Keratinocyte (primary cell): ENCODE results near the gene ZNF423. TPM values are rescaled to one million over a fixed set of nuclear protein-coding genes. Genes with fewer than 3 reads are reported as not detected.

Source experiments
- DNase-seq: peaks from one replicate; pipeline ENCODE4 v3.0.0-alpha.2; 2011; ENCODE audit warnings: low read depth, missing footprints, low spot score
- FAIRE-seq: peaks from 2 replicates; lab custom pipeline; 2011; peaks lifted over from hg19 to GRCh38; lab: Jason Lieb, UNC
- H2AFZ ChIP-seq: 2 replicates; pipeline ENCODE4 v1.6.0; 2012; ENCODE audit warnings: low read length, control low read depth, inconsistent platforms; ENCODE audit not compliant: control insufficient read depth
- H3K27ac ChIP-seq: 2 replicates; pipeline ENCODE4 v1.5.1; 2011; ENCODE audit warnings: low read length; ENCODE audit not compliant: control insufficient read depth, insufficient read depth
- H3K27me3 ChIP-seq: 3 replicates; pipeline ENCODE4 v1.6.0; 2011; ENCODE audit warnings: low read length; ENCODE audit not compliant: control insufficient read depth, insufficient read depth; ENCODE audit errors: extremely low read depth
- H3K36me3 ChIP-seq, 2 experiments: 2 replicates in 1 of 2; 3 replicates in 1 of 2; pipeline ENCODE4 v1.5.1; 2011; ENCODE audit warnings: low read length in 2 of 2, mild to moderate bottlenecking in 1 of 2; ENCODE audit not compliant: control insufficient read depth in 2 of 2, insufficient read depth in 2 of 2; ENCODE audit errors: extremely low read depth in 1 of 2
- H3K4me1 ChIP-seq: 3 replicates; pipeline ENCODE4 v1.5.1; 2011; ENCODE audit warnings: low read length; ENCODE audit not compliant: control insufficient read depth, insufficient read depth; ENCODE audit errors: extremely low read depth
- H3K4me2 ChIP-seq: 3 replicates; pipeline ENCODE4 v1.6.0; 2011; ENCODE audit warnings: low read depth, low read length; ENCODE audit not compliant: control insufficient read depth, insufficient read depth; ENCODE audit errors: extremely low read depth
- H3K4me3 ChIP-seq, 3 experiments: fragments of 200-600 bp in 1 of 3; sonication (generic) in 1 of 3; 2 replicates in 2 of 3; 3 replicates in 1 of 3; pipeline ENCODE4 v1.5.1; 2011 to 2016; ENCODE audit warnings: low read length in 3 of 3, mild to moderate bottlenecking in 3 of 3, control low read depth in 2 of 3, inconsistent platforms in 1 of 3, low read depth in 1 of 3, mixed read lengths in 1 of 3, mixed run types in 1 of 3, moderate library complexity in 1 of 3; ENCODE audit not compliant: control insufficient read depth in 2 of 3, insufficient read depth in 2 of 3; ENCODE audit errors: extremely low read depth in 1 of 3
- H3K79me2 ChIP-seq: 2 replicates; pipeline ENCODE4 v1.6.0; 2012; ENCODE audit warnings: low read length; ENCODE audit not compliant: control insufficient read depth, insufficient read depth
- H3K9ac ChIP-seq: 3 replicates; pipeline ENCODE4 v1.6.0; 2011; ENCODE audit warnings: low read length; ENCODE audit not compliant: control insufficient read depth, insufficient read depth; ENCODE audit errors: extremely low read depth
- H3K9me1 ChIP-seq: 3 replicates; pipeline ENCODE4 v1.6.0; 2011; ENCODE audit warnings: low read length; ENCODE audit not compliant: control insufficient read depth, insufficient read depth; ENCODE audit errors: extremely low read depth
- H3K9me3 ChIP-seq: 2 replicates; pipeline ENCODE4 v1.5.1; 2012; ENCODE audit warnings: low read depth, low read length; ENCODE audit not compliant: control insufficient read depth
- H4K20me1 ChIP-seq: 3 replicates; pipeline ENCODE4 v1.6.0; 2011; ENCODE audit warnings: low read length; ENCODE audit not compliant: control insufficient read depth, insufficient read depth; ENCODE audit errors: extremely low read depth
- CTCF ChIP-seq, 3 experiments: IDR thresholded peaks in 1 of 3; conservative IDR thresholded peaks in 1 of 3; optimal IDR thresholded peaks in 1 of 3; 2 replicates in 2 of 3; 3 replicates in 1 of 3; pipeline versions ENCODE3 to v1.5.1; 2011; ENCODE audit warnings: low read length in 3 of 3, mild to moderate bottlenecking in 3 of 3, moderate library complexity in 2 of 3, control low read depth in 1 of 3, inconsistent platforms in 1 of 3; ENCODE audit not compliant: insufficient read depth in 2 of 3; ENCODE audit errors: extremely low read depth in 1 of 3
- EZH2 ChIP-seq: IDR thresholded peaks from one replicate; pipeline ENCODE4 v1.6.1; 2012; ENCODE audit warnings: inconsistent platforms, mild to moderate bottlenecking, low read length, moderate library complexity
- dilution Hi-C: fragments of 300-500 bp; cut with MboI; formaldehyde crosslinking; loops from one replicate; pipeline ENCODE4 v1.7.0; 2020; ENCODE audit warnings: low sequenced_read_pairs; ENCODE audit not compliant: extremely low pct_ligation_motif_present
- polyA plus RNA-seq, 5 experiments: library from polyadenylated mRNA; depleted of rRNA in 3 of 5; stranded (reverse) in 3 of 5; stranded (forward) in 1 of 5; unstranded in 1 of 5; fragments of >200 nt; gene quantifications; 1 replicate in 1 of 5; 2 replicates in 3 of 5; 3 replicates in 1 of 5; pipeline versions ENCODE4 v1.2.1 to v1.2.3, GENCODE V29; 2011 to 2012; ENCODE audit warnings: missing spikeins in 2 of 5, low read depth in 1 of 5, low replicate concordance in 1 of 5

Gene ZNF423
- polyA plus RNA-seq, 1 donor (not counting 4 experiments of a cell fraction or from before 2014, with no cell fraction given) = 0.05 TPM

- Histone ChIP-seq H3K79me2 (no peaks in the 10 kb centered on the region), H2AFZ (no peak overlapping the region), H3K4me2 (no peak overlapping the region), H3K4me1 (no peaks in the 10 kb centered on the region), H4K20me1 (no peaks in the 10 kb centered on the region), H3K4me3 (no peak overlapping the region), H3K36me3 (no peaks in the 10 kb centered on the region), H3K9me1 (no peaks in the 10 kb centered on the region), H3K27me3 (no peaks in the 10 kb centered on the region), H3K9me3 (peaks cover 2% of the 10 kb centered on the region), H3K27ac (no peak overlapping the region), H3K9ac (no peak overlapping the region)
- dilution Hi-C loops = no loop called here
- DNase-seq (no peak), FAIRE-seq (no peak)
- no peak for TF ChIP-seq EZH2
- TF ChIP-seq CTCF (optimal IDR thresholded peaks at IDR 0.05 in 1 of 3, IDR thresholded peaks at IDR 0.05 in 1 of 3, conservative IDR thresholded peaks at IDR 0.05 in 1 of 3; ENCODE audit: extremely low read depth in 1 of 3, insufficient read depth in 2 of 3, low read length in 3 of 3) = no peak
Observed at GRCh38 chr16:49682577-49683165, 173.2 kb downstream of the ZNF423 start.

DNA sequence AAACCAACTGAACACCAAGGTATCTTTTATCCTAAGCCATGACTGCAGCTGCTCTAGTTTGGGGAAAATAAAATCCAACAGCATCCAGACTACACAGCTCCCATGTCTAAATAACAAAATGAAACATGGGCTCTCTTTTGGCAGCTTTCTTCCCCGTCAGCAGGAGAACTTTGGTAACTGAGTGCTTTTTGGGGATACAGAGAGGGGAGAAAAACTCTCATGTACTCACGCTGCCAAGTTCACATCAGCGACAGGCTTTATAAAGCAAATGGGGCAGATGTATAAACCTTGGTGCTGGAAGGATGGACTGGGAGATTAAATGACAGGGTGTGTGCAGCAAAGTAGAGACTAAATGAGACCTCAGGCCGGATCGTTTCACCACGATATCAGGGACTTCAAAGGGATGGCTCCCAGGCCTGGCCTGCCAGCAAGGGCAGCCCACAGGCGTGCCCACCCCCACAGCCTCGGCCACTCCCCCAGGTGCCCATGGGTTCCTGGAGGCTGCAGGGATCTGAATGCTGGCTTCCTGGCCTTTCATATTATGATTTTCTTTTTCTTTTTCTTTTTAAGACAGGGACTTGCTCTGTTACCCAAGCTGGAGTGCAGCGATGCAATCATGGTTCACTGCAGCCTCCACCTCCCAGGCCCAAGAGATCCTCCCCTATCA lies 174.6 kb downstream of the ZNF423 start:
- FAIRE-seq (no peak), DNase-seq (no peak)
- no peak overlapping the region for H3K4me3 ChIP-seq
- H3K79me2 ChIP-seq = no peaks in the 10 kb centered on the region
- H3K4me2 ChIP-seq = no peak overlapping the region
- peaks cover 2% of the 10 kb centered on the region for H3K9me3 ChIP-seq
- no peaks in the 10 kb centered on the region for H3K36me3 ChIP-seq
- no peak overlapping the region for H3K27ac ChIP-seq
- H3K9ac ChIP-seq = no peak overlapping the region
- dilution Hi-C loops = no loop called here
- H4K20me1 ChIP-seq = no peaks in the 10 kb centered on the region
- H3K9me1 ChIP-seq = no peaks in the 10 kb centered on the region
- no peak overlapping the region for H2AFZ ChIP-seq
- no peaks in the 10 kb centered on the region for H3K27me3 ChIP-seq
- H3K4me1 ChIP-seq = no peaks in the 10 kb centered on the region
- no peak for TF ChIP-seq EZH2
- no peak for TF ChIP-seq CTCF (optimal IDR thresholded peaks at IDR 0.05 in 1 of 3, IDR thresholded peaks at IDR 0.05 in 1 of 3, conservative IDR thresholded peaks at IDR 0.05 in 1 of 3; ENCODE audit: extremely low read depth in 1 of 3, insufficient read depth in 2 of 3, low read length in 3 of 3)
